Cerebellar nuclear complex (tissue), 1 donor: ENCODE results near the gene RINL.

Experiments used
- DNase-seq, 2 experiments: peaks; one replicate each; lab custom pipeline; 2025; lab: John Stamatoyannopoulos, UW

RINL gene, protein sequence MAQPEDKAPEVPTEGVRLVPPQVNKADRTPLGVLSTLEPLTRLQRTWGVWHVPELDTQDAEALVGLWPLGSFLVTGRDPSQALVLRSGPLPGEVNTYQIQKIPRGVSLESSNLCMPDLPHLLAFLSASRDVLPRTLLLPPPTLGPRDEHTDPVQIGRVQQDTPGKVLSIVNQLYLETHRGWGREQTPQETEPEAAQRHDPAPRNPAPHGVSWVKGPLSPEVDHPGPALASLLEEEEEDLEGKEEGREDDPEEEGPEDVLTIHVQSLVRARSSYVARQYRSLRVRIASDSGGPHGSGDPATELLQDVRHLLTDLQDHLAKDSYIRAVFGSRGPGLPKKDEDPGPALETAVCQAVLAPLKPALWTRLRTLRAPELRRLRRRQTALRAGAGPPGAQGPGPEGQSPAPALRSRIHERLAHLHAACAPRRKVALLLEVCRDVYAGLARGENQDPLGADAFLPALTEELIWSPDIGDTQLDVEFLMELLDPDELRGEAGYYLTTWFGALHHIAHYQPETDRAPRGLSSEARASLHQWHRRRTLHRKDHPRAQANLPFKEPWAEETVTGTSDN

DNA sequence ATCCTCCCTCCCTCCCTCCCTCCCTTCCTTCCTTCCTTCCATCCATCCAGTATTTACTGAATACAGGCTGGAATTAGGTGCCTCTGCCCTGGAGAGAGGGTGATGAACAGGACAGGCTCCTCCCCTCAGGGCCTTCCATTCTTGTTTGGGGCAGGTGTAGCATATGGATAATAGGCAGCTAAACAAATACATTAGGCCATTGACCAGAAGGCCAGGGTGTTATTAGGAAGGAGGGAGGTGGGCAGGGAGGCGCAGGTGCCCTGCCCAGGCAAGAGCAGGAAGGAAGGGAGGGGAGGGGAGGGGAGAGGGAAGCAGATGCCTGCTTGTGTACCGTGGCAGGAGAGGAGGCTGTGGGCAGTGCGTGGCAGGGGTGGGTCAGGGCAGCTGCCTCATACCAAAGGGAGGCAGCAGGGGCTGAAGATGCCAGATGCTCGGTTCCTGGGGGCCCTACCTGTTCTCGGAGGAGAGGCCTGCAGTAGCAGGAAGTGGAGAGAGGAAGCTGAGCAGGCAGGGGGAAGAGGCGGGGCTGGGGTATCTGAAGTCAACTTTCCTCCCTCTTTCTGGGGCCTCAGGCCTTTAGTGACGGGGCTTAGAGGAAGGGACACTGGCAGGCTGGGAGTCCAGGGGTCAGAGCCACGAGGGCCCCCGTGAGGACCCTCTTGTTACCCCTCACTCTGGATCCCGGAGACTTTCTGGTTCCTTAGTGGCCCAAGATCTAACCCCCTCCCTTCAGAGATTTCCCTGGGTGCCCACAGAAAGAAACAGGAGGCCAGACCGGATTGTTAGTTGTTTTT is at the start of gene RINL:
RINL (minus strand) TSS at position 495 of the 794 bp plus-strand sequence. CDS start 1,533 bp downstream, outside the sequence.
- no peak for DNase-seq

DNA sequence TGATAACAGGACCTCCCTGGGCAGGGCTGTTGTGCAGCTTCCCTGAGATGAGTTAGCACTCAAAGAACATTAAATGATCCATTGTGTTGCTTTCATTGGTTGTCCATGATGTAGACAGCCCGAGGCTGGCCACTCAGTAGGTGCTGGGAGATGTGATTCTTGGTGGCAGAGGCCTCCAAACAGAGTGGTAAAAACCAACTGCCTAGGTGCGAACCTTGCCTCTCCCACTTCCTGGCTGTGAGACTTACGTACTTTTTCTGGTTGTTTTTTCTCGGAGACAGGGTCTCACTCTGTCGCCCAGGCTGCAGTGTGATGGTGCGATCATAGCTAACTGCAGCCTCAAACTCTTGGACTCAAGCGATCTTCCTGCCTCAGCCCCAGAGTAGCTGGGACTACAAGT is 46.3 kb upstream of the RINL start:
- no peak for DNase-seq

DNA sequence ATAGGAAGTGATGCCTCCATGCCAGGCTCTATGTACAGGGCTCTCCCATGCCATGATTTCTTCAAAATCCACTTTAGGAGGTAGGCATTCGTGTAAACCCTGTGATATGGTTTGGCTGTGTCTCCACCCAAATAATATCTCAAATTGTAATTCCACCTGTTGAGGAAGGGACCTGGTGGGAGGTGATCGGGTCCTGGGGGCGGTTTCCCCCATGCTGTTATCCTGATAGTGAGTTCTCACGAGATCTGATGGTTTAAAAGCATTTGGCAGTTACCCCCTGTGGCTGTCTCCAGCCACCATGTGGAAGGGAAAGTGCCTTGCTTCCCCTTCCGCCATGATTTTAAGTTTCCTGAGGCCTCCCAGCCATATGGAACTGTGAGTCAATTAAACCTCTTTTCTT is 44.4 kb upstream of the RINL start:
- DNase-seq: no peak

DNA sequence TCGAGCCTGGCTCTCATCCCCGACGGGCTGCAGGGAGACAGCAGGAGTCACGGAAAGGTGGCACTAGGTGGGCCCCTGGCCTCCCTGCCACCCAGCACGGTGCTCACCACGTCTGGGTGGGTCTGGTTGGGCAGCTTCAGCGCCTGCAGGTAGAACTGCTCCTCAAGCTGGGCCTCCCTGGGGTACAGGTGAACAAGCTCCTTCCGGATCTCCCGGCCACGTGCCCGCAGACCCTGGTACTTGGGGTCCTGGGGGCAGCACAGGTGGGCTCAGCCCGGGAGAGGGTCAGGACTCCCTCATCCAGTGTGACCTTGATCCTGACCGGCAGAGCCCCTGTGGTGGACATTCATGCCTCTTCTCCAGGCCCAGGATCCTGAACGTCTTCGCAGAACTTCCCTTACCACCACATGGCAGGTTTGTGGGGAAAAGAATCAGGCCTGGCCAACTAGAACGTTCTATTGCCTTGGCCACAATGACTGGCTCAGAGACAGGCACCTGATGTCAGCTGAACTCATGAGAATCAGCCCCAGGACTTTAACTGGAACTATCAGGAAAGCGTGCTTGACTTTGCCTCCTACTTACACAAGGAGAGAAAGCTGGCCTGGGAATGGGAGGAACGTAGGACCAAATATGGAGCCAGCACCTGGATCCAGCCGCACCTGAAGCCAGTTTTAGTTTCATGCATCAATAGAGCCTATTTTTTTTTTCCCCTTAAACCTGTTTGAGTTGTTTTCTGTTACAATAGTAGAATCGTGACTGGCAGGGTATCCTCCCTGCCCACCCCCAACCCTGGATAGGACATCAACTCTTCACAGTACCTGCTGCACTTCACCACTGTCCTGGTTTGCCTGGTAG is 43.6 kb upstream of the RINL start:
- no peak for DNase-seq

DNA sequence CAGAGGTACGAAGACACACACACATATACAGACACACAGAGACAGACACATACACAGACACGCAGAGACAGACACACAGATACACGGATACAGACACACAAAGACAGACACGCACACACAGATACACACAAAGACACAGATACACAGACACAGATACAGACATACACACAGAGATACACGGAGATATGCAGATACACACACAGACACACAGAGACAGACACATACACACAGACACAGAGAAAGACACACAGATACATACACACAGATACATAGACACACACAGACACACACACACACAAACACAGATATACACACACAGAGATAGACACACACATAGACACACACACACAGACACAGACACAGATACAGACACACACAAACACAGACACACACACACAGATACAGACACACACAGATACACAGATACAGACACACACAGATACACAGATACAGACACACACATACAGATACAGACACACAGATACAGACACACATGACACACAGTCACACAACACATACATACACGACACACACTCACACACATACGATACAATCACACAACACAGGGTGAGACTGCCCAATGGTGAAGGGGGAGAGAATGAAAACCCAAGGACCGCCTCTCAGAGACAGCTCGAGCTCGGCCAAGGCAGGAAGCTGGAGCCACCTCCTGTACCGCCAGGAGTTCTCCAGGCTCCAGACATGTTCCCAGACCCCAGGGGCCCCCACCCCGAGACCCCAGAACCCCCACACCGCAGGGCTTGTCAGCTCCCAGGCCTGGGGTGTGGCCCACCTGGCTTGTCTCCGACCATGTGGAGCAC is 42.7 kb upstream of the RINL start:
- DNase-seq: no peak

DNA sequence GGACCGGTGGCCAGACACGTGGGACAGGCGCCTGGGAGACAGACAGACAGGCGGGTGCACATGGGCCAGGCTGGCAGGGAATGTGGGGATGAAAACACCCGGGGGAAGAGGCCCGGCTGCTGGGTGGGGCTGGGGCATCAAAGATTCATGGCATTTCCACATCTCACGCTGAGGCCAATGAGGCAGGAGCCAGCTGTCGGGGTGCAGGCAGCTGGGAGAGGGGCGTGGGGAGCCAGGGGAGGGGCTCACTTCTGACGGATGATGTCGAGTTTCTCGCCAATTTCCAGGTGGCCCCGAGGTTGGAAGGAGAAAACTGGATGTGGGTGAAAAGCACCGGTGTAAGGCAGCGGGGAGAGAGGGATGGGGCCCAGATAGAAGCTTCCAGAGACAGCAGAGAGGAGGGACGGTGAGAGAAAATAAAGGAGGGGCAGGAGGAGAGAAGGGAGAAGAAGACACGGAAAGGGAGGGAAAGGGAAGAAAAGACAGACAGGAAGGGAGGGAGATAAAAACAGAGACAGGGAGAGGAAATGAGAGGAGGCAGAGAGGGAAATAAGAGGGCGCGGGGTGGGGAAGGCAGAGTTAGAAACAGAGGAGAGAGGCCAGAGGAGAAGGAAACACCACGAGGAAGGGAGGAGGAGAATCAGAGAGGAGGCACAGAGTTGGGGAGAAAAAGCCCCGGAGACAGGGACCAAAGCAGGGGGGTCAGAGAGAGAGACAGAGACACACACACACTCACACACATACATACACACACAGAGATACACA is 41.9 kb upstream of the RINL start:
- no peak for DNase-seq

DNA sequence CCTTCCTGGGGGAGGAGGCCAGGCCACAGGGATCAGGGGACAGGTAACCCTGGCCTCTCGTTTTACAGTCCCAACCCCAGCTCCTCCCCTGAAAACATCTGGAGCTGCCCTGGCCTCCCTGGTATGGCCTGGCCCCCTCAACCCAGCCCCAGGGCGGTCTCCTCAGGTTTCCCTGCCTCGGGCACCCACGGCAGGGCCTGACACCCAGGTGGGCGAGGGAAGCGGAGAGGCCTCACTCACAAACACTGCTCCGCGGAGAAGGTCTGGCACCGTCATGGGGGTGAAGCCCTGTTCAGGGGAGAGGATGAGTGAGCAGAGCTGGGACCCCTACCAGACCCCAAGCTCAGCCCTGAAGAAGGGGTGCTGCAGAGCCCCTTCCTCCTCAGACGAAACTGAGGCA is 40.5 kb upstream of the RINL start:
- DNase-seq: no peak

DNA sequence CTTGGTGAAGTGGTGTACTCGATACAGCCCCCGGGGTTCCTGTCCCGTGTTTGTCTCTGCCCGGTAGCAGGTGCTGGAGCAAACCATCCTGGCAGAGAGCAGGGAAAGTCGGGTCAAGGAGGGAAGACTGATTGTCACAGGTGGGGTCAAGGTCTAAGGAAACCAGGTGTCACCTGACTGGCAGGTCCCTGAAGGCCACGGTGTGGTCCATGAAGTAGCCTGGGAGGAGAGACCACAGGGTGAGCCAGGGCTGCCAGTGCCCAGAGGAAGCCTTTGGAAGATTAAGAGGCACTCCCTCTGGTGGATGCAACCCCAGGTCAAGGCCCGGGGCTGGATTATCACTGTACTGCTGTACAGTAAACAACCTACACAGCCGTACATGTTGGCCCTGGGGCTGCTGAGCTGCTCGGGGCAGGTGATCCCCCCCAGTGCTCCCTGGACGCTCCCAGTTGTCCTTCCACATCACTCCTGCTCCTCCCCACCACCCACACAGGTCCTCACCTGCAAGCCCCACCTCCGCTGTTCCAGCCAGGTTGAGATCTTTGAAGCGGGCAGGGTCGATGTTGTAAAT is 39.9 kb upstream of the RINL start:
- DNase-seq: no peak

DNA sequence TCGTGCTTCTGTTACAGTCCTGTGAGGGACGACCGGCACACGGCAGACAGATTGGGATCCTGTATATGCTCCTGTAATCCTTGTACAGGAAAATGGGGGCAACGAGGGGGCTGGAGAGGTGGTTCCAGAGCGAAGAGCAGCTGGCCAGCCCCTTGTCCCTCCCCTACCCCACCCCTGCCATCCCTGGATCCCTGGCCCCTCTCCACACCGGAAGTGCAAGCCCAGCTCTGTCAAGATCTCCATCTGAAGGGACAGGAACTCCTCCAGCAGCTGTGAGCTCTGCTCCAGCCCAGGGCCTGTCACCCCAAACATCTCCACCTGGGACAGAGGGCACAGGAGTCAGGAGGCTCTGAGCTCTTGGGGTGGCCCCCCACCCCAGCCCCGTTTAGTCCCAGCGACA is 39.4 kb upstream of the RINL start:
- DNase-seq: no peak

DNA sequence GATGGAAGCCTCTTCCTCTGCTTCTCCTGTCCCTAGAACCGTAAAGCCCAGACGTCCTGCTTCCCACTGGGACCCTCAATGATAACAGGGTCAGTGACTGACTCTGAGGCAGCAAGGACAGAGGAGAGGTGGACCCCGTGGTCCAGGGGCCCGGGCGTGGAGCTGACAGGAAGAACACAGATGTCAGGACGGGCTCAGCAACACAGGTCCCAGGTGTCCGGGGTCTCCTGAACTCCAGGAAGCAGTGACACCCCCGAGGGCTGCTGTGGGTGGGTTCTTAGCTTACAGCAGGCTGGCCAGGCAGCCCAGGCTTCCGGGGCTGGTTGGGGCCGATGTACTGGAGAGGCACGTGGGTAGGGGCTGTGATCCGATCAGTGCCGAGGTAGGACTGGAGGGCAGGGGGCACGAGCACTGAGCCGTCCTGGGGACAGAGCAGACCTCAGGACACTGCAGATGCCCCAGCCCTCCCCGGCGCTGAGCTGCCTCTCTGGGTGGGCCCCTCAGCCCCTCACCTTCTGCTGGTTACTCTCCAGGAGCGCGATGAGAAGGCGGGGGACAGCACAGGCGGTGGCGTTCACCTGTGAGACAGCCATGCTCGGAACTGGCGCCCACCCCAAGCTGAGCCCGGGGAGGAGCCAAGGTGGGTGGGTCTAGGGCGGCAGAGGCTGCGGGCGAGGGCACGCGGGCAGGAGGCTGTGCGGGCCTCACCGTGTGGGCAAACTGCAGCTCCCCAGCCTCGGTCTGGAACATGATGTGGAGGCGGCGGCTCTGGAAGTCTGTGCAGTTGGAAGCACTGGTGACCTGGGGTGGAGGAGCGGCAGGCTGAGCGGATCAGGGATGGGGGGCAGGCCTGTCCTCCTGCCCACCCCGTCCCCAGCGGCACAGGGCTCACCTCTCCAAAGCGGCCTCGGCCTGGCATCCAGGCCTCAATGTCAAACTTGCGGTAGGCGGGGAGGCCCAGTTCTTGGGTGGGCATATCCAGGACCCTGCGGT is 37.5 kb upstream of the RINL start:
- DNase-seq: no peak

DNA sequence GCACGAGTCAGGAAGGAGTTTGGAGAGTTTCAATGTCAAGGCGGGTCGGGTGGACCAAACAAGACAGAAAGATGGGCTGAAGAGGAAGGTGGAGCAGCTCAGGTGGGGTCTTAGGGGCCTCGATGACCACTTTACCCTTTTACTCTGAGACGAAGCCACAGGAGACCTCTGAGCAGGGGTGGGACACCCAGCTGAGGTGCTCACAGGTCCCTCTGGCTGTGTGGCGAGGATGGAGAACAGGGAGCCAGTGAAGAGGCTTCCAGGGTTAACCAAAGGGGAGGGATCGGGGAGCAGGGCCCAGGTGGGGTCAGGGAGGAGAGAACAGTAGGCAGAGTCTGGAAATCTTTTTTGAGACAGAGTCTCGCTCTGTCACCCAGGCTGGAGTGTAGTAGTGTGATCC is 35.9 kb upstream of the RINL start:
- no peak for DNase-seq

DNA sequence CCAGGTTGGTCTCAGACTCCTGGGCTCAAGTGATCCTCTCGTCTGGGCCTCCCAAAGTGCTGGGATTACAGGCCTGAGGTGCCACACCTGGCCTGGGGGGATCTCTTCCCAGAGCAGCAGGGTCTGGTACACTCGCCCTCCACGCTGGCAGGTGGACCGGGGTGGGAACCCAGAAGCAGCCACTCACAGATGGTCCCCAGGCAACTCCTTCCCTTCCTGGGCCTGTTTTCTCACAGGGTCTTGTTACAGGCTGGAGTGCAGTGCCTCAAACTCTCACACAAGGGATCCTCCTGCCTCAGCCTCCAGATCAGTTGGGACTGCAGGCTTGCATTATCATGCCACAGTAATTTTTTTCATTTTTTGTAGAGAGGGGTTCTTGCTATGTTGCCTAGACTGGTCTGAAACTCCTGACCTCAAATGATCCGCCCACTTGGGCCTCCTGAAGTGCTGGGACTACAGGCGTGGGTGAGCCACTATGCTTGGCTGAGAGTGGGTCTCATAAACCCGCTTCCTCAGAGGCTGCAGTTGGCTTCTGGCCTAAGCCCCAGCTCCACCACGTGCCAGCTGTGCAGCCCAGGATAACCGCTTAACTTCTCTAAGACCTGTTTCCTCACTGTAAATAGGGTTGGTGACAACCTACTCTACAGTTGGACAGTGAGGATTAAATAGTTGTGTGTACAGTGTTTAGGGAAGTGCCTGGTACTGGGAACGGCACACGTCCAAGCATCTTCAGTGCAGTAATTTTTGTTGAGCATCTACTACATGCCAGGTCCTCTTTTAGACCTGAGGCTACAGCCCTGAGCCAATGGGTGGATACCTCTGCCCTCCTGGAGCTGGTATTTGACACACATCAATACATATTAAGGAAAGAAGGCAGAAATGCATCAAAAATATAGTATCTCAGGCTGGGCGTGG is 34.8 kb upstream of the RINL start:
- DNase-seq: no peak

DNA sequence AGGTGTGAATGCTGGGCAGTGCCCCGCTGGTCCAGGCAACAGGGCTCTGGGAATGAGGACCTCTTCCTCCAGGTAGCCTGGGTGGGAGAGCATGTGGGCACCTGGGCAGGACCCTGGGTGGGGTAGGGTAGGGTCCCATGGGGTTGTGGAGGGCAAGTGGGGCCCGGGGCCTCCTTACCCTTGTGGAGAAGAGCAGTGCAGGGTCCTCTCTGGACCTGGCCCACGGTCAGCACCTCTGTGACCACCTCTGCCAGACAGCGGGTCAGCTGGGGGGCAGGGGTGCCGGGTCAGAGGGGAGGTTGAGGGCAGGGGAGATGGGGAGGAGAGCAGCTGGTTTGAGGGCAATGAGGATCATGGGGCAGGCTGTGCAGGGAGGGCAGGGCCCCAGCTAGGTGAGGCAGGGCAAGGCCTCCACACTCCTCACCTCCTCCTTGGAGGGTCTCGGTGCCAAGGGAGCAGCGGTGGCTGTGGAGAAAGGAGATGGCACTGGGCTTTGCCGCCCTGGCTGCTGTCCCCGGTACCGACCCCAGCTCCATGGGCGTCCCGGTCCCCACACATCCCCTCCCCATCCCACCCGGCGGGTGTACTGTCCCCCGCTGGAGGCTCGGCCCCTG is 33.4 kb upstream of the RINL start:
- no peak for DNase-seq

DNA sequence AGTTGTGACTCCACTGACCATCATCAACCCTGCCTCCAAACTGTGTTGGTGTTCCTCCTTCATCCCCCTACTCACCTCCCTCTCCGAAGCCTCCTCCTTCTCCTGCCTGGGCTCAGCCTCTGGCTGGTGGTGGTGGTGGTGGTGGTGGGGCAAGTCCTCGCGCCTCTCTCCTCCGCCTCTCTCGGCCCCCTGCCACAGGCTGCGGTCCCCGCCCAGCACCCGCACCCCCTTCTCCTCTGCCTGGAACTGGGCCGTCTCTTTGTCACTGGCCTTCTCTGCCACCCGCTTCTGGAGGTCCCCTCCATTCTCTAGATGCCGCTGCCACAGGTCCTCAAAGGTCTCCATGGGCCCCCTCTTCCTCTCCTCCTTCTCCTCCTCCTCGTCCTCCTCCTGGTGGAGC is 32.4 kb upstream of the RINL start:
- no peak for DNase-seq

DNA sequence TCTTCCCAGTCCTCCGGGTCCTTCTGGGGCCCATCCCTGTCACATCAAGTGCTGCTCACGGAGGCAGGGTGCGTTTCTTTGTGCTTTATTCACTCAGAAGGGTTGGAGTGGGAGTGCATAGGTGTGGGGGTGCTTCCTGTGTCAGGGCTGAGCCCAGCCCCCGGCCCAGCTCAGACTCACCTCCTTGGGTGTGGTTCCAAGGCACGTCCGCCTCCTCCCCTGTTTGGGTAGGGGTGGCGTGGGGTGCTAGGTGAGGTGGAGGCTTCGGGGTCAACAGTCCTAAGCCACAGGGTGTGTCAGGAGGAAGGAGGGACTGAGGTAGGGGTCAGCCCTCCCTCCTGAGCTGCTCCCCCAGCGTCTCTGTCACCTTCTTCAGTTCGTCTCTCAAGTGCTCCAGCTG is 30.8 kb upstream of the RINL start:
- DNase-seq: no peak

DNA sequence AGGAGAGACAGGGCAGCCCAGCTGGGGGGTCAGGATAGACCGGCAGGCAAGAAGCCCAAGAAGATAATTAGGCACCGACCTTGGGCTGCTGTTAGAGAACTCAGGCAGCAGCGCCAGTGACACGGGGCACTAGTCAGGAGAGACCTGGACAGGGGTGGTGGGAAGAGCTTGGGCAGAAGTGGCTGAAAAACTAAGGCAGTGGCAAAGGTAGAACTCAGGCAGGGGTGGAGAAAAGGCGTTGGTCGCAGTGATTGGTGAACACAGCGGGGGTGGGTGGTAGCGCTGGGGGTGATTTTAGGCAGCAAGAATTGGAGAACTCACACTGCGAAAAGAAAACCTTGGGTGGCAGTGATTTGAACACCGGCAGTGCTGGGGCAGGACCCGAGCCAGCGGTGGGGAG is 29.6 kb upstream of the RINL start:
- DNase-seq: no peak

DNA sequence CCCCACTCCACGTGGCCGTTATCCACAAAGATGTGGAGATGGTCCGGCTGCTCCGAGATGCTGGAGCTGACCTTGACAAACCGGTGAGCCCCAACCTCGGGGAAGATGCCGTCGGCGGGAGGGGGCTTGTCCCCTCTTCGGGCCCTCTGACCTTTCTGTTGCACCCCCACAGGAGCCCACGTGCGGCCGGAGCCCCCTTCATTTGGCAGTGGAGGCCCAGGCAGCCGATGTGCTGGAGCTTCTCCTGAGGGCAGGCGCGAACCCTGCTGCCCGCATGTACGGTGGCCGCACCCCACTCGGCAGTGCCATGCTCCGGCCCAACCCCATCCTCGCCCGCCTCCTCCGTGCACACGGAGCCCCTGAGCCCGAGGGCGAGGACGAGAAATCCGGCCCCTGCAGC is 29.2 kb upstream of the RINL start:
- DNase-seq: no peak
